ENCODE measurements around the gene NFKBIB. TPM values are rescaled to one million over a fixed set of nuclear protein-coding genes. Genes with fewer than 3 reads are reported as not detected.
"Not testable (repeated sequence)": the region's sequence is repeated elsewhere in the genome, so short reads cannot be mapped to it uniquely, and the experiment has no call there.

NFKBIB gene
- total RNA-seq, 1 donor from 2014 or later: 6.3 TPM

GRCh38 chr19:38879400-38879751, 20.4 kb upstream of the NFKBIB start:
- no peaks in the 10 kb centered on the region for H3K4me1 ChIP-seq
- H3K27ac ChIP-seq: no peak overlapping the region
- TF ChIP-seq CTCF (IDR thresholded peaks at IDR 0.05): no peak
- no peaks in the 10 kb centered on the region for H3K27me3 ChIP-seq
- intact Hi-C loops (cut with DNase I): no loop called here
- H3K36me3 ChIP-seq: peaks cover 27 to 34% of the 10 kb centered on the region in 2 donors
- no peaks in the 10 kb centered on the region for H3K9me3 ChIP-seq
- no peak overlapping the region for H3K4me3 ChIP-seq
- no peak for DNase-seq (ENCODE audit: low spot score in 2 of 2)

- Histone ChIP-seq H3K4me1 (no peaks in the 10 kb centered on the region), H3K4me3 (no peak overlapping the region), H3K27ac (no peak overlapping the region), H3K36me3 (peaks cover 27 to 34% of the 10 kb centered on the region in 2 donors), H3K9me3 (no peaks in the 10 kb centered on the region), H3K27me3 (no peaks in the 10 kb centered on the region)
- TF ChIP-seq CTCF (IDR thresholded peaks at IDR 0.05): no peak
- no peak for DNase-seq (ENCODE audit: low spot score in 2 of 2)
- intact Hi-C loops (cut with DNase I): no loop called here
These were observed 19.5 kb upstream of the NFKBIB start for GRCh38 chr19:38880076-38880881.

GRCh38 chr19:38880882-38881609, 18.7 kb upstream of the NFKBIB start:
- no peak for DNase-seq (ENCODE audit: low spot score in 2 of 2)
- TF ChIP-seq CTCF (IDR thresholded peaks at IDR 0.05): no peak
- peaks cover 27 to 37% of the 10 kb centered on the region in 2 donors for H3K36me3 ChIP-seq

GRCh38 chr19:38883286-38883685, 16.5 kb upstream of the NFKBIB start:
- no peaks in the 10 kb centered on the region for H3K9me3 ChIP-seq
- no peaks in the 10 kb centered on the region for H3K27me3 ChIP-seq
- no peak for TF ChIP-seq CTCF (IDR thresholded peaks at IDR 0.05)
- H3K36me3 ChIP-seq: peaks cover 33 to 45% of the 10 kb centered on the region in 2 donors
- intact Hi-C loops (cut with DNase I): no loop called here
- no peaks in the 10 kb centered on the region for H3K4me1 ChIP-seq
- no peak for DNase-seq (ENCODE audit: low spot score in 2 of 2)
- no peak overlapping the region for H3K4me3 ChIP-seq
- no peak overlapping the region for H3K27ac ChIP-seq

More at GRCh38 chr19:38880882-38881609, 18.7 kb upstream of the NFKBIB start:
- no peaks in the 10 kb centered on the region for H3K27me3 ChIP-seq
- no peaks in the 10 kb centered on the region for H3K4me1 ChIP-seq
- no peaks in the 10 kb centered on the region for H3K9me3 ChIP-seq
- no peak overlapping the region for H3K27ac ChIP-seq
- intact Hi-C loops (cut with DNase I): no loop called here
- no peak overlapping the region for H3K4me3 ChIP-seq

- H3K27me3 ChIP-seq; intact Hi-C loops (cut with DNase I); H3K9me3 ChIP-seq; H3K4me3 ChIP-seq; H3K27ac ChIP-seq; H3K4me1 ChIP-seq; DNase-seq (ENCODE audit: low spot score in 2 of 2): not testable (repeated sequence)
- peaks cover 45 to 55% of the 10 kb centered on the region in 2 donors for H3K36me3 ChIP-seq
These were observed 15.1 kb upstream of the NFKBIB start for GRCh38 chr19:38884691-38885090.

- intact Hi-C loops (cut with DNase I): no loop called here
- Histone ChIP-seq H3K36me3 (peaks cover 36 to 51% of the 10 kb centered on the region in 2 donors), H3K27ac (no peak overlapping the region), H3K27me3 (no peaks in the 10 kb centered on the region), H3K4me1 (no peaks in the 10 kb centered on the region), H3K4me3 (no peak overlapping the region), H3K9me3 (no peaks in the 10 kb centered on the region)
- no peak for DNase-seq (ENCODE audit: low spot score in 2 of 2)
- TF ChIP-seq CTCF (IDR thresholded peaks at IDR 0.05): no peak
These were observed 10.9 kb upstream of the NFKBIB start for GRCh38 chr19:38888876-38889275.

Measured in ascending aorta (tissue), 2 donors.